Testis (tissue), 3 donors: Measurements from ENCODE around the gene CFDP1. TPM values are rescaled to one million over a fixed set of nuclear protein-coding genes. Genes with fewer than 3 reads are reported as not detected.

Experiments
- DNase-seq: peaks from one replicate; pipeline ENCODE4 v3.0.0-alpha.2; 2019
- H3K27ac ChIP-seq, 2 donors: fragments of 200-600 bp; sonication (generic); one replicate each; pipeline ENCODE4 v1.5.1; 2019
- H3K27me3 ChIP-seq: fragments of 200-600 bp; sonication (generic); one replicate; pipeline ENCODE4 v1.5.1; 2019
- H3K36me3 ChIP-seq: fragments of 200-600 bp; sonication (generic); one replicate; pipeline ENCODE4 v1.5.1; 2017; ENCODE audit warnings: low read depth; ENCODE audit errors: missing control alignments
- H3K4me1 ChIP-seq: fragments of 200-600 bp; sonication (generic); one replicate; pipeline ENCODE4 v1.5.1; 2019
- H3K4me3 ChIP-seq, 2 donors: fragments of 200-600 bp; sonication (generic); one replicate each; pipeline ENCODE4 v1.5.1; 2017 to 2019
- H3K9me3 ChIP-seq: fragments of 200-600 bp; sonication (generic); one replicate; pipeline ENCODE4 v1.5.1; 2017
- POLR2A ChIP-seq: fragments of 450-650 bp; IDR thresholded peaks from one replicate; pipeline ENCODE4 v1.6.1; 2017; ENCODE audit warnings: antibody characterized with exemption, mild to moderate bottlenecking, moderate library complexity
- WGBS, 2 donors: methylation state at CpG; one replicate each; pipeline ENCODE4 v1.1.5; 2018; 5-methylcytosine and 5-hydroxymethylcytosine counted together
- intact Hi-C: fragments of 100-400 bp; cut with DNase I; formaldehyde crosslinking; loops from one replicate; pipeline ENCODE4 v1.15.1; 2023; ENCODE audit warnings: low total_unique reads
- polyA plus RNA-seq: library from polyadenylated mRNA; stranded (reverse); fragments of 350-450 nt; fragmentation: Illumina TruSeq; extraction: RNeasy Lipid Tissue Mini Kit (QIAGEN cat#74804); gene quantifications from one replicate; pipeline ENCODE4 v1.2.3, GENCODE V29; 2014; ENCODE audit warnings: low read depth, low replicate concordance; ENCODE audit not compliant: insufficient read depth
- total RNA-seq, 2 donors: library from RNA; depleted of rRNA; stranded (reverse); fragments of >200 nt; gene quantifications; one replicate each; pipeline ENCODE4 v1.2.3, GENCODE V29; 2016
- TF ChIP-seq, protein P1 (sequence below), 3 experiments: fragments of 450-650 bp in 2 of 3; fragments of 200-600 bp in 1 of 3; sonication (generic) in 1 of 3; IDR thresholded peaks; one replicate each; pipeline ENCODE4 v1.5.1; 2016 to 2019; ENCODE audit warnings: antibody characterized with exemption in 3 of 3, mild to moderate bottlenecking in 2 of 3, moderate library complexity in 1 of 3

The CFDP1 gene
- total and polyA plus RNA-seq, 3 donors from 2014 or later: 111 to 133 (median 127) TPM

DNA sequence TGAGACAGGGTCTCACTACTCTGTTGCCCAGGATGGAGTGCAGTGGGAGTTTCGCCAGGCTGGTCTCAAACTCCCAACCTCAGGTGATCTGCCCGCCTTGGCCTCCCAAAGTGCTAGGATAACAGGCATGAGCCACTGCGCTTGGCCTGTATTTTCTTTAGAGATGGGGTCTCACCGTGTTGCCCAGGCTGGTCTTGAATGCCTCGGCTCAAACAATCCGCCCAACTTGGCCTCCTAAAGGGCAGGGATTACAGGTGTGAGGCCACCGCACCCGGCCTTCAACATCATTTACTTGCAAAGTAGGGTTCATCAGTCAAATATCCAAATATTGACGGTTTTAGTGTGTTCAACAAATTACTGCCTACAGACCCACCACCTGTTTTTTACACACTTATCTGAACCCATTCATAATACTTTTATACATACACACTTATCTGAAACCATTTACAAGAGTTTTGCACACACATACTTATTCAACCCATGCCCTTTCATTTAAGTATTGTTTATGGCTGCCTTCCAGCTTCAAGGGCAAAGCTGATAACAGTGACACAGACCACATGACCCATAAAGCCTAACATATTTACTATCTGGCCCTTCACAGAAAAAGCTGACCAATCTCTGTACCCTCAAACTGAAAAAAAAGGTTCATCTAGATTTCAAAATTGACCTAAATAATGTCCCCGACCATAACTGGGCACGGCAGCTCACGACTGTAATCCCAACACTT lies 19.3 kb upstream of the CFDP1 start:
- no peaks in the 10 kb centered on the region for H3K27me3 ChIP-seq
- intact Hi-C loops: no loop called here
- no peaks in the 10 kb centered on the region for H3K4me1 ChIP-seq
- no peak for DNase-seq
- H3K9me3 ChIP-seq: no peaks in the 10 kb centered on the region
- no peak overlapping the region for H3K4me3 ChIP-seq
- TF ChIP-seq POLR2A: no peak
- TF ChIP-seq, protein P1, sequence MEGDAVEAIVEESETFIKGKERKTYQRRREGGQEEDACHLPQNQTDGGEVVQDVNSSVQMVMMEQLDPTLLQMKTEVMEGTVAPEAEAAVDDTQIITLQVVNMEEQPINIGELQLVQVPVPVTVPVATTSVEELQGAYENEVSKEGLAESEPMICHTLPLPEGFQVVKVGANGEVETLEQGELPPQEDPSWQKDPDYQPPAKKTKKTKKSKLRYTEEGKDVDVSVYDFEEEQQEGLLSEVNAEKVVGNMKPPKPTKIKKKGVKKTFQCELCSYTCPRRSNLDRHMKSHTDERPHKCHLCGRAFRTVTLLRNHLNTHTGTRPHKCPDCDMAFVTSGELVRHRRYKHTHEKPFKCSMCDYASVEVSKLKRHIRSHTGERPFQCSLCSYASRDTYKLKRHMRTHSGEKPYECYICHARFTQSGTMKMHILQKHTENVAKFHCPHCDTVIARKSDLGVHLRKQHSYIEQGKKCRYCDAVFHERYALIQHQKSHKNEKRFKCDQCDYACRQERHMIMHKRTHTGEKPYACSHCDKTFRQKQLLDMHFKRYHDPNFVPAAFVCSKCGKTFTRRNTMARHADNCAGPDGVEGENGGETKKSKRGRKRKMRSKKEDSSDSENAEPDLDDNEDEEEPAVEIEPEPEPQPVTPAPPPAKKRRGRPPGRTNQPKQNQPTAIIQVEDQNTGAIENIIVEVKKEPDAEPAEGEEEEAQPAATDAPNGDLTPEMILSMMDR (IDR thresholded peaks at IDR 0.05): no peak
- WGBS, 2 donors: 92 to 95% methylated on average over 11 to 12 of the region's 12 CpGs
- no peaks in the 10 kb centered on the region for H3K36me3 ChIP-seq
- no peak overlapping the region for H3K27ac ChIP-seq

- TF ChIP-seq POLR2A: no peak
- TF ChIP-seq, protein P1 (IDR thresholded peaks at IDR 0.05): no peak
- DNase-seq: no peak
- Histone ChIP-seq H3K36me3 (no peaks in the 10 kb centered on the region), H3K4me1 (no peaks in the 10 kb centered on the region), H3K4me3 (no peak overlapping the region), H3K9me3 (no peaks in the 10 kb centered on the region), H3K27me3 (no peaks in the 10 kb centered on the region), H3K27ac (no peak overlapping the region)
- intact Hi-C loops: no loop called here
Measured at GRCh38 chr16:75446416-75446815, 13.1 kb upstream of the CFDP1 start.

DNA sequence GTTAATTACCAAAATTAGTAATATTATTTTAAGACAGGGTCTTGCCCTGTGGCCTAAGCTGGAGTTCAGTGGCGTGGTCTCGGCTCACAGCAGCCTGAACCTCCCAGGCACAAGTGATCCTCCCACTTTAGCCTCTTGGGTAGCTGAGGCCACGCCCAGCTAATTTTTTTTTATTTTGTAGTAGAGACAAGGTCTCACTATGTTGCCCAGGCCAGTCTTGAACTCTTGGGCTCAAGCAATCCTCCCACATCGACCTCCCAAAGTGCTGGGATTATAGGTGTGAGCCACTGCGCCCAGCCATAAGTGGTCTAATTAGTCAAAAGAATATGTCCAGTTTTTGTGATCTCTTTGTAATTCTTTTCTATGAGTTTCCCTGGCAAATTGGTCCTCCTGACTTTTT lies 12.0 kb upstream of the CFDP1 start:
- intact Hi-C loops: no loop called here
- Histone ChIP-seq H3K4me1 (no peaks in the 10 kb centered on the region), H3K27ac (no peak overlapping the region), H3K4me3 (no peak overlapping the region), H3K36me3 (no peaks in the 10 kb centered on the region), H3K27me3 (no peaks in the 10 kb centered on the region), H3K9me3 (no peaks in the 10 kb centered on the region)
- no peak for DNase-seq
- 85 to 89% methylated on average over 4 to 5 of the region's 5 CpGs for WGBS, 2 donors
- TF ChIP-seq, protein P1 (IDR thresholded peaks at IDR 0.05): no peak
- TF ChIP-seq POLR2A: no peak

DNA sequence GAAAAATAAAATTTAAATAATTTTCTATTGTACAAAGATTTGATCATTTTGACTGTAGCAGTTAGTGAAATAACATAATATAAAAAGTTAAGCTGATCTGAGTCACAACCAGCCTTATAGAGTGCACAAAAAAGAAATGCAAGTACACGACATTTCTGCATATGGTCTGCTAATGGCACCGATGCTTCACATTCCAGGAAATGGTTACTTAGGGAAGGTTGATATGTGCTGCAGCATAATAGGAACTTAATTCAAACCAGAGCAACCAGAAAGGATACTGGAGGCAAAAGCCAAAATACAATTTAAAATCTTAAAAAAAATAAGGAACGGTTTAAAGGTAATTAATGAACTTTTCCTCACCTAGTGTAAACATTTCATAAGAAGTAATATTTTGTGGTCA lies 10.0 kb upstream of the CFDP1 start:
- TF ChIP-seq POLR2A: no peak
- TF ChIP-seq, protein P1 (IDR thresholded peaks at IDR 0.05): no peak
- H3K4me1 ChIP-seq: no peaks in the 10 kb centered on the region
- no peaks in the 10 kb centered on the region for H3K36me3 ChIP-seq
- no peaks in the 10 kb centered on the region for H3K27me3 ChIP-seq
- intact Hi-C loops: no loop called here
- no peak overlapping the region for H3K4me3 ChIP-seq
- no peak for DNase-seq
- H3K27ac ChIP-seq: no peak overlapping the region
- 82 to 86% methylated on average over 3 of the region's 3 CpGs for WGBS, 2 donors
- no peaks in the 10 kb centered on the region for H3K9me3 ChIP-seq
